ENCODE results near the gene RNLS.

- no peak for TF ChIP-seq CTCF (IDR thresholded peaks at IDR 0.05)
- no peak for TF ChIP-seq REST (IDR thresholded peaks at IDR 0.05; ENCODE audit: insufficient read depth in 1 of 2, low read depth in 2 of 2, low read length in 1 of 2)
- TF ChIP-seq POLR2AphosphoS5 (IDR thresholded peaks at IDR 0.05; ENCODE audit: low read depth, low read length), result no peak
- no peak for TF ChIP-seq SIN3A (IDR thresholded peaks at IDR 0.05; ENCODE audit: borderline replicate concordance, insufficient read depth, low read depth, low read length)
These were observed 92.7 kb downstream of the RNLS start for GRCh38 chr10:88490231-88490980.

All from Panc1 (cell line).